Measurements from ENCODE around the gene POLR3H.
"Not testable (repeated sequence)": the region's sequence is repeated elsewhere in the genome, so short reads cannot be mapped to it uniquely, and the experiment has no call there.

Gene POLR3H

DNA sequence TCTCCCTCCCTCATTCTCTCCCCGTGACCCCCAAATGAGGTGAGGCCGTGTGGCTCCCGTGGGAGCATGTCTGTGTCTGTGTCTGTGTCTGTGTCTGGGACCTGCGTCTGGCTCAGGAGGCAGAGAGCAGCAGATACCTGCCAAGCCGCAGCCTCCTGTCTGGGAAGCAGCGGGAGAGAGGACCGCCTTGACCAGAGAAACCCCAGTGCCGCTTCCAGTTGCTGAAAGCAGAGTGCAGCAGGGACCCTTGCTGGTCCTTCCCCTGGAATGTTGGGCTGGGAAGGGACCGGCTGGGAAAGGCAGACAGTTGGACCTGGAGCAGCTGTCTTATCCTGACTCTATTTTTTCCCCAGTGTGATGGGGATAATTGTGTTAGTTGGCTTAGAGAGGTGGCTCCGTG, 17.1 kb upstream of the POLR3H start:
- POLR2A ChIA-PET (ENCODE audit: low non-redundant PET): no interaction called here
- DNase-seq (ENCODE audit: low spot score): no peak
- TF ChIP-seq, protein P1, sequence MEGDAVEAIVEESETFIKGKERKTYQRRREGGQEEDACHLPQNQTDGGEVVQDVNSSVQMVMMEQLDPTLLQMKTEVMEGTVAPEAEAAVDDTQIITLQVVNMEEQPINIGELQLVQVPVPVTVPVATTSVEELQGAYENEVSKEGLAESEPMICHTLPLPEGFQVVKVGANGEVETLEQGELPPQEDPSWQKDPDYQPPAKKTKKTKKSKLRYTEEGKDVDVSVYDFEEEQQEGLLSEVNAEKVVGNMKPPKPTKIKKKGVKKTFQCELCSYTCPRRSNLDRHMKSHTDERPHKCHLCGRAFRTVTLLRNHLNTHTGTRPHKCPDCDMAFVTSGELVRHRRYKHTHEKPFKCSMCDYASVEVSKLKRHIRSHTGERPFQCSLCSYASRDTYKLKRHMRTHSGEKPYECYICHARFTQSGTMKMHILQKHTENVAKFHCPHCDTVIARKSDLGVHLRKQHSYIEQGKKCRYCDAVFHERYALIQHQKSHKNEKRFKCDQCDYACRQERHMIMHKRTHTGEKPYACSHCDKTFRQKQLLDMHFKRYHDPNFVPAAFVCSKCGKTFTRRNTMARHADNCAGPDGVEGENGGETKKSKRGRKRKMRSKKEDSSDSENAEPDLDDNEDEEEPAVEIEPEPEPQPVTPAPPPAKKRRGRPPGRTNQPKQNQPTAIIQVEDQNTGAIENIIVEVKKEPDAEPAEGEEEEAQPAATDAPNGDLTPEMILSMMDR (conservative IDR thresholded peaks at IDR 0.05; ENCODE audit: low read depth): no peak
- CTCF ChIA-PET: no interaction called here
- peak overlapping the region; percentile 14 for H3K27ac ChIP-seq

DNA sequence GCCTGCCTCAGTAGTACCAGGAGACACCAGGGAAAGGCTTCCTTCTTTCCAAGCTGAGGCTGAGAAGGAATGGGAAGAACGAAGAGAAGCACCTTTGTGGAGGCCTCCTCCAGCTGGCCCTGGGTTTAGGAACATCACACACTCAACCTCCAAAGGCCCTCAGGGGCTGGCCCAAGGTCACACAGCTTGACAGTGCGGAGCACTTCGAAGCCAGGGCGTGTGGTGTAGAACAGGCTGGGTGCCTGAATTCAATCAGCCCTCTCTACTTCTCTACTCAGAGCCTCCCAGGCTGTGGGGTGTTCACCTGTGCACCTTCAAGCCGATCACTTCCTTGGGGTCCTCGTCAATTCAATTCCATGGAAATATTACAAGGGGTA, 15.8 kb upstream of the POLR3H start:
- TF ChIP-seq, protein P1 (conservative IDR thresholded peaks at IDR 0.05; ENCODE audit: low read depth): no peak
- no peak for DNase-seq (ENCODE audit: low spot score)
- ChIA-PET CTCF (no interaction called here), POLR2A (ENCODE audit: low non-redundant PET) (no interaction called here)
- H3K27ac ChIP-seq: peak overlapping the region; percentile 14; the same call in 1 of the 2 replicates

- POLR2A ChIA-PET (ENCODE audit: low non-redundant PET); CTCF ChIA-PET; H3K27ac ChIP-seq; DNase-seq (ENCODE audit: low spot score): not testable (repeated sequence)
These were observed 14.0 kb upstream of the POLR3H start for GRCh38 chr22:41558241-41558630.

GRCh38 chr22:41557401-41558240, 13.4 kb upstream of the POLR3H start:
- peak overlapping the region; percentile 11; the same call in 1 of the 2 replicates for H3K27ac ChIP-seq
- POLR2A ChIA-PET (ENCODE audit: low non-redundant PET): no interaction called here
- TF ChIP-seq, protein P1 (conservative IDR thresholded peaks at IDR 0.05; ENCODE audit: low read depth): no peak
- CTCF ChIA-PET: interaction anchor here (0.6 kb wide), 1 partner anchor 39 kb away, joined by 3 read pairs; no protein-coding TSS in a partner anchor
- no peak for DNase-seq (ENCODE audit: low spot score)

GRCh38 chr22:41556561-41556960, 12.3 kb upstream of the POLR3H start:
- CTCF ChIA-PET: no interaction called here
- POLR2A ChIA-PET (ENCODE audit: low non-redundant PET): no interaction called here
- no peak for DNase-seq (ENCODE audit: low spot score)
- no peak overlapping the region for H3K27ac ChIP-seq
- TF ChIP-seq, protein P1 (conservative IDR thresholded peaks at IDR 0.05; ENCODE audit: low read depth): no peak

DNA sequence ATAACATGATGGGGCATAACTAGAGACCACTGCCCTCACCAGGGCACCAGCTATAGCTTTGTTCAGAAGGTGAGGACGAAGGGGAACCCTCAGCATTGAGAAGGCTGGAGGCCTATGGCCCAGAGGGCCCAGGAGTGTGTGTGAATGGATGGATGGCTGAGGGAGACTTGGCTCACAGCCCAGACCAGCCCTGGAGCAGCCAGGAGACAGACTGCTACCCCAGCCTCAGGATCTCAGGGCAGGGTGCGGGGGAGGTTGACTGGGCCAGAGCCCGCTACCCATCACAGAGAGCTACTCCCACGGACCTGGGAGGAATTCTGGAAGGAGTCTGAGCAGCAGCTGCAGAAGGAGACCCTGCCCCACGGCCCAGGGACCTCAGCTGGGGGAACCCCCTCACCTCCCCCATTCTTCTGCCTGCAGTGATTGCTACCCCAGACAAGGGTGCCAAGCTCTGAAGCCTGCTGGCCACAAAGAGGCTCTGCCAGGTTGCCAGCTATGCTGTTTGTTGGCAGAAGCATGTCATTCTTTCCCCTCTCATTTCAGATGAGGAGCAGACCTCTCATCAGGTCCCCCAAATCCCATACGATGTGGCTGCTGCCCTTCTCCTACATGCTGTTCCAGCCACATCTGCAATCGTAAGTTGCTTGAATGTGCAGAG, 11.2 kb upstream of the POLR3H start:
- no peak overlapping the region for H3K27ac ChIP-seq
- TF ChIP-seq, protein P1 (conservative IDR thresholded peaks at IDR 0.05; ENCODE audit: low read depth): no peak
- no peak for DNase-seq (ENCODE audit: low spot score)
- POLR2A ChIA-PET (ENCODE audit: low non-redundant PET): no interaction called here
- CTCF ChIA-PET: no interaction called here
